HG03108 (cell line): ENCODE data around the gene ZNF407.
A peak's percentile ranks its signal among the peaks of the same experiment; 100 is the strongest.

Experiments used
- ATAC-seq: cut with Tn5 transposase; IDR thresholded peaks from one replicate; pipeline ENCODE4 v1.9.1; 2021; ENCODE audit warnings: moderate library complexity; ENCODE audit not compliant: unreplicated experiment

The ZNF407 gene

DNA sequence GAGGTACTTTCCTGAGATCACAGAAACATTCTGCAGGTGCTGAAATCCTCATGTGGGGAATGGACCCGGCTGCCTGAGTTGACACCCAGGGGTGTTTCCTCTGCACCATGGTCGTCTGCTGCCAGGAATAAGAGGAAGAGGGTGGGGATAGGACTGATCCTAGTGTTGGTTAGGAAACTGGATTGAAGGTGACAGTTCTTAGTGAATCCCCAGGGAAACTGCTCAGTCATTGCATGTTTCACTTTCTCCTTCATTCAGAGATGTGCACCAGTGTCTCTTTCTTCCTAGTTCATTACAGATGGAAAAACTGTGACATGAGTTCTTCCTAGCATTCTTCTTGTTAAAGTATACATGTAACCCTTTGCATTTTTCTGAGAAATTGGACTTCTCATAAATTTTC is 317.0 kb downstream of the ZNF407 start:
- ATAC-seq: no peak

DNA sequence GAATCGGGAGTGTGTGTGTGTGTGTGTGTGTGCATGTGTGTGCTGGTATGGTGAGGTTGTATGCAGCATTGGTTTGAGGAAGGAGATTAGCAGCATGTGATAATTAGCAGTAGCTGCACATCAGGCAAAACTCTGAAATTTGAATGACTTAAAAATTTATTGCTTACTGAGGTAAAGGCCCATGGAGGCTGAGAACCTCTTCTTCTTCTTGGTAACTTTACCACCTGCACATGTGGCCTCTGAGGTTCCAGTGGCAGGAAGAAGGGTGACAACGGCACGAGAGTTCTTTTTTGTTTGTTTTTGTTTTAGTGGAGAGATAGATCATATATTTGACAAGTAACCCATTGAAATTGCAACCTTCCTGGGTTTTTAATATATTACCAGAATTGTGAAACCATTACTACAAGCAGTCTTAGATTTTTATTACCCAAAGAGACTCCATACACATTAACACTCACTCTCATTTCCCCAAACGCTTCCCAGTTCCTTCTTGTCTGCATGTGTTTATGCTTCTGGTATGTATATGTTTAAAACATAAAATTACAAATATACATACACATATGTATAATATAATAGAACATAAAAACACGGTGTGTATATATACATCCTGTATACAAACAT is 319.2 kb downstream of the ZNF407 start:
- ATAC-seq: no peak

DNA sequence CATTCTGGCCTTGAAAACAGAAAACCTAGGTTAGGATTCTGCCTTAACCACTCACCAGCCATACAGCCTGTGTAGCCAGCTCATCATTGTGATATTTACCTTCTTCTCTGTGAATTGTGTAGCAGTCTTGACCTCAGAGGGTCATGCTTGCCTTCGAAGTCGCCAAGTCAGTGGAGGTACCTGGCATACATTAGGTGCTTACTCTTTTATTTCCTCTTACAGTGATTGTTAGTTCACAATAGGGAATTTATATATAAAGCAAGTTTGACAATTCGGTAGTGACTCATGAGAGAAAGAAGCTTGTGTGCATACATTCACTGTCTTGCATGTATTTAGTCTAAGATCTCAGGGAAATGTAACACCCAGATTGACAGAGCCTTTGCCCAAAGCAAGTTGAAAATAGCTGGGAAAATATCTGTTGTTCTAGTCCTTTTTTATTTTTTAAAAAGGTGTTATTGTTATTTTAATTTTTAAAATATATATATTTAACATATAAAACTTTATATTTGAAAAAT is 320.7 kb downstream of the ZNF407 start:
- no peak for ATAC-seq

DNA sequence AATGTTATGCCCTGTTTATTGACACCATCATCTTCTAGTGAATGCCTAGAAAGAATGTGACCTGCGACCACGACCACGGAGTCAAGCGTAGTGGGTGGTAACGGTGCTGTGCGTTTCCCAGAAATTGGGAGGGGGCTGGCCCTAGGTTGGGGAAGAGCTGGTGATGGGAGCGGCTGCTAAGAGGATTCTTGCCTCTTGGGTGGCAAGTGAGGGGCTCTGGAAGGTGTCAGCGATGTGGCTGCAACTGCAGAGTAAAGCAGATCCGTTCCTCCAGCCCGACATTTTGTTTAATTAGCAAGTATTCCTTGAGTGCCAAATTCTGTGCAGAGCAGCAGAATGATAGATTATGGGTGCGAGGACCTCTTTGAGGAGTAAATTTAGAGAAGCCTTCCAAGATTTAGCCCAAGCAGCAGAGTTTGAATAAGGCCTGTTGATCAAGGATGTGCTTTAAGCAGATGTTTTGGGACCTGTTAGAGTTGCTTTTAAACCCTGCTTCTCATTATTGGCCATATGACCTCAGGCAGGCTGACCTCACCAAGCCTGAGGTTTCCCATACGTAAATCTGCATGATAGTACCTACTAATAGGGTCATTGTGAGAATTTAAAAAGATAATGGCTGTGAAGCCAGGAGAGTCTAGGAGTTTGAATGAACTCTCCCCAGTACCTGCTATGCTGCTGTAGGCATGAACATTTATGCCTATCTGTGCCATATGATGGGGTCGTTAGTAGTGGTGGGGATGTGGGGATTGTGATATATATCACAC is 323.6 kb downstream of the ZNF407 start:
- no peak for ATAC-seq

- ATAC-seq: no peak
Observed at GRCh38 chr18:74926051-74926450, 328.4 kb downstream of the ZNF407 start.

- no peak for ATAC-seq
Observed at GRCh38 chr18:74928194-74928968, 330.7 kb downstream of the ZNF407 start.

DNA sequence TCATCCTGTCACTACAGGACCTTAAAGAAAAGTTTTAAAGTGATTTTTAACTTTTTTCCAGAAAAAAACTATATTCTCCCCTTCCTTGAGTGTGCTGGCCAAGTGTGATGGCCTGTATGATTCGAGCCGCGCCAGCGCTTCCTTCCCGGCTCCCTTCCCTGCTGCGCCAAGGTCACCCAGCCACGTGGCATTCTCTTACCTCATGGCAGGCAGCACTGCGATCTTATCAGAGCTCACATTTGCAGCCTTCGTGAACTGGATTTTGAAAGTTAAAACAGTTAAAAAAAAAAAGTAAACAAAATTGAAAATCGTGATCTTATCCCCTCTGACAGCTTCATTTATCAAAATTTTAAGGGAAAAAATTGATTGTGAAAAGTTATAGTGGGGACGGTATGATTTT is 331.4 kb downstream of the ZNF407 start:
- no peak for ATAC-seq

GRCh38 chr18:74930616-74931015 is 332.9 kb downstream of the ZNF407 start:
- ATAC-seq: no peak

DNA sequence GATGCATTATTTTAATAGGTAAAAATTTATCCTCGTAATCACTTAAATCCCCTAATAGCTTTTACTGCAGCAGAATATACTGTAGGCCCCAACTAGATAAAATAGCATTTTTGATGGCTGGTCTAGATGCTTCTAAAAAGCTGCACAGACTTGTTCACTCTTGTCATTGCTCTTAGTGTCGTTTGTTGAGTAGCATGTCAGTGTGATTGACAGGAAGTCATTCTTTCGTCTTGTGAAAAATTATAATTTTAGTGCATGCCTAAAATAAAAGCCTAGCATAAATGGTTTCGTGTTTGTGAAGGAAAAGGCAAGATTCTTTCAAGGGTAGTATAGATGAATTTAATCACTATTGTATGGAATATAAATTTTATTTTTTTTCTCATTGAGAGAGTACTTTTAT is 336.3 kb downstream of the ZNF407 start:
- ATAC-seq: no peak

GRCh38 chr18:74935434-74935833 is 337.8 kb downstream of the ZNF407 start:
- ATAC-seq: no peak

- no peak for ATAC-seq
Observed at GRCh38 chr18:74936343-74936742, 338.7 kb downstream of the ZNF407 start.

- ATAC-seq: no peak
Observed at GRCh38 chr18:74937291-74937690, 339.6 kb downstream of the ZNF407 start.

GRCh38 chr18:74940856-74941255 is 343.2 kb downstream of the ZNF407 start:
- ATAC-seq: no peak

DNA sequence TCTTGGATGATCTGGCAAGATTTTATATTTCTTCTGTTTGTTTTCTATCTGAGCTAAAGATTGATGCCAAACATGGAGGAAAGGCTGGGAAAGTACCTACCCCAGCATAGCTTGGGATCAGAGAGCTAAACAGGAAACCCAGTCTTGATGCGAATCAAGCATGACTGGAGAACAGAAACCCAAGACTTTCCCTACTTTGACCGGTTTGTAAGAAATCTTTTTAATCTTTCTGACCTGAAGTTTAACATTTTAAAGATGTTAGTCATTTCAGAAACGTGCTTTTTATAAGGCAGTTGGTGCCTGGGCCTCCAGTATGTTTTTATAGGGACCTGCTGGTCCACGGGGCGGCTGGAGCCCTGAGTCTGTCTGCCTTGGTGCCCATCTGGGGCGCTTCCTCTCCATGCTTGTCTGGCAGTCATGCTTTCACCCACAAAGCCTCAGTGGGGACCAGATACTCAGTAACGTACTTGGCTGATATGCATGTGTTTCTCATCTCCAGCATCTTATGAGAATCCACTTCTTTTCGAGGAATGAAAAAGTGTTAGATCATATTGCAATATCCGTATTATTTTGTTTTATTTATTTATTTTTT is 344.7 kb downstream of the ZNF407 start:
- peak; percentile 85 for ATAC-seq

DNA sequence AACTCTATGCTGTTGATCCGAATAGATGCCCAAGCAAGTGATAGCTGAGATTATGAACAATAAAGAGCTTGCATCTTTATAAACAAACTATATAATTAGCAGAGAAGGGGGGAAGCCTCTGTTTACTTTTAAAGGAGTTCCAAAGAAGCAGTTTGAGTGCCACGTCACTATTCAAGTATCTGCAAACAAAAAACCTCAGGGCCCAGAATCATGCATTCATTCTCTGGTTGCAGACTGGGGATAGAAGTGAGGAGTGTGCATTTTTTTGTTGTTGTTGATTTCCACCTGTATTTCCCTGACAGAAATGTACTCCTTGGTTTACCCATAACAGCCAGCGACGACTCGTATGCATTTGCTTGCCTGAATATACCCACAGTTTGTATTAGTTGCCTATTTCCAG is 347.0 kb downstream of the ZNF407 start:
- no peak for ATAC-seq

GRCh38 chr18:74945774-74946545 is 348.3 kb downstream of the ZNF407 start:
- ATAC-seq: no peak

DNA sequence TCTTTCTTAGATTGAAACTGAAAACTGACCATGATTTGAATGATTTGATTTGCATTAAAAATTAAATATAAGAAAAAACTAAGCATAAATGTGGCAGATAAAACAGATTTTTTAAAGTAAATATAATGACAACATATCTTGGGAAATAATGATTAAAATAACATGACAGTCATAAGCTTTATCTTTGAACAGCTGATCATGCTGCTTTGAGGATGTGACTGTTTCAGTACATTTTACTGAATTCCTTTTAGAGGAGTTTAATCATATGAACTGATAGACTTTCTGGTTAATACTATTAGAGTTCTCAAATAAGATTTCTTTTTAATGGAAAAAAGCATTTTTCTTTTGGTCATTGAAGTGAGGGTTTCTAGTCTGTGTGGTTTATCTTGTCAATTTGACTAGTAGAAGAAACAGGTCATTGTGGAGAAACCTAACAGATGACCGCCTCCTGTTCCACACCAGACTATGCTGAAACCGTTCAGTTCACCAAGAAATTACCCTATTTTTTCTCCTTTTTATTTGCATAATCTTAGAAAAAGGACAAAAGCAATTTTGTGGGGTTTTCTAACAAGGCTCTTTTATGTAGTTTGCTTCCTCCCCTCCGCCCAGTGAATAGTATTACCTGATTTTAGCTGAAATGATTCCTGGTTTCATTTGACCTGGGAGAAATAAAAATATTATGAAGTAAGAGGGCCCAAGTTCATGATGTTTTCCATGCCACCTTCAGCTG is 349.1 kb downstream of the ZNF407 start:
- no peak for ATAC-seq

GRCh38 chr18:74947417-74947816 is 349.7 kb downstream of the ZNF407 start:
- ATAC-seq: no peak

GRCh38 chr18:74947875-74948274 is 350.2 kb downstream of the ZNF407 start:
- ATAC-seq: no peak

GRCh38 chr18:74949611-74950010 is 351.9 kb downstream of the ZNF407 start:
- no peak for ATAC-seq
